Endometrial microvascular endothelial cells (primary cell): ENCODE measurements around the gene SYNE2. TPM values are rescaled to one million over a fixed set of nuclear protein-coding genes. Genes with fewer than 3 reads are reported as not detected.
"Not testable (repeated sequence)": the region's sequence is repeated elsewhere in the genome, so short reads cannot be mapped to it uniquely, and the experiment has no call there.

Source experiments
- in situ Hi-C: cut with HindIII; loops from 2 replicates; pipeline ENCODE4 v1.10.0; 2017; ENCODE audit warnings: low sequenced_read_pairs, low pct_unique_long_range_greater_than_20kb; ENCODE audit errors: inconsistent ontology term
- total RNA-seq: library from RNA; depleted of rRNA; stranded (reverse); fragments of >200 nt; gene quantifications from one replicate; pipeline ENCODE4 v1.2.3, GENCODE V29; 2015; ENCODE audit errors: inconsistent ontology term

Gene SYNE2
- total RNA-seq, 1 donor from 2014 or later, result 24.9 TPM

DNA sequence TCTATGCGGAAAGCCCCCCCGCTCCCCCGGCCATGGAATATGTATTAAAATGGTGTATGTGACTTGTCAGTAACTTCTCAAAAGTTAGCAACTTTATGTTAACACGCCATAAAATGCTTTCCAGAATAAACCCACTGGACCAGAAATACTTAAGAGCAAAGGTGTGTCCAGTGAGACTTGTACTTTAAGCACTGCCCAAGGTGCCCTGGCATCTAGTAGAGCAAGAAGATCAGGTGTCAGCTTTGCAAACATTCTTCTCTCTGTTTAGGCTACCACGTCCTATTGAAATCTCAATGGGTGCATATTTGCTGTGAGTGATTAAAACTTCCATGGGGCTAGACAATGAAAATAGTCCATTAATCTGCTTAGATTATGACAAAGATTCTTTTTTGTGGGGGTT, 240.1 kb downstream of the SYNE2 start:
- in situ Hi-C loops, result no loop called here

DNA sequence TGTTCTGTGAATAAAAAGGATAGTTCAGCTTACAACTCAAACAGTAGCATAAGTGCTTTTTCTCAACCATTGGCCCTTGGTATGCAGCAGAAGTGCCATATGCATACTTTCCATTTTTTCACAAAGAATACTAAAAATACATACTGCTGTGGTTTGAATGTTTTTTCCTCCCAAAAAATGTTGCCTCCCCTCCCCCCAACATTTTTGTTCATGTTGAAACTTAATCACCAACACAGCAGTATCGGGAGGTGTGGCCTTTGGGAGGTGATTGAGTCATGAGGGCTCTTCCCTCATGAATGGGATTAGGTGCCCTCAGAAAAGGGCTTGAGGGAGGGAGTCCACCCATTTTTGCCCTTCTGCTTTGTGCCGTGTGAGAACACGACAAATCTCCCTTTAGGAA, 242.8 kb downstream of the SYNE2 start:
- in situ Hi-C loops, result no loop called here

DNA sequence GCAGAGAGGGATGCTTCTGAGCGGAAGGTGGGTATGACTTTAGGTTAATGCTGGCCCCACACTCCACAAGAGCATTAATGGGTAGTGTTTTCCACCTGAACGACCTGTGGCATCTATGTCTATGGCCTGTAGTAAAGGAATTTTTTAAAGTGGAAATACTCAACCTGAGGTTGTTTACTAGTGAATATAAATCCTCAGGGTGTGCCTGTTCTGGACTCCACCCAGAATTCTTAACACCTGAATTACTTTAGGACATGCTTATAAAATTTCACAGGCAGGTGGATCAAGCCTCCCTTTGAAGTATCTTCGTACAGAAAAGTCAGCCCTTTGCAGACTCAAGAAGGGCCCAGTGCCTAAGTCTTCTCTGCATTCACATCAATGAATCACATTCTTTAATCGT, 245.3 kb downstream of the SYNE2 start:
- in situ Hi-C loops, result no loop called here

DNA sequence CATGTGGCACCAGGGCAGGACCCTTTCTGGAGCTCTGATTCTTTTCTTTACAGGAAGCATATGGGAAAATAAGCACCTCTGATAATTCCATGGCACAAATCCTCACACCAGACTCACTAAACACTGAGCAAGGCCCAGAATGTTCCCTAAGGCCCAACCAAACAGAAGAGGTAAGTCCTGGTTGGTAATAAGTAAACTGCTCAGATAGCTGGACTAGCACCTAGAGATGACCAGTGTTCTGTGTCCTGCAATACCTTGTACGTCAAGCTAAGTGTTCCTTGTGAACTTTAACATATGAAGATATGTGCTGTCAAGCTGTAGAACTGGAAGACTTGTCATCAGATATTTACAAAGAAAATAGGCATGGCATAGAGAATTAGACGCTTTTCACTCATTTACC, 254.6 kb downstream of the SYNE2 start:
- in situ Hi-C loops, result no loop called here

DNA sequence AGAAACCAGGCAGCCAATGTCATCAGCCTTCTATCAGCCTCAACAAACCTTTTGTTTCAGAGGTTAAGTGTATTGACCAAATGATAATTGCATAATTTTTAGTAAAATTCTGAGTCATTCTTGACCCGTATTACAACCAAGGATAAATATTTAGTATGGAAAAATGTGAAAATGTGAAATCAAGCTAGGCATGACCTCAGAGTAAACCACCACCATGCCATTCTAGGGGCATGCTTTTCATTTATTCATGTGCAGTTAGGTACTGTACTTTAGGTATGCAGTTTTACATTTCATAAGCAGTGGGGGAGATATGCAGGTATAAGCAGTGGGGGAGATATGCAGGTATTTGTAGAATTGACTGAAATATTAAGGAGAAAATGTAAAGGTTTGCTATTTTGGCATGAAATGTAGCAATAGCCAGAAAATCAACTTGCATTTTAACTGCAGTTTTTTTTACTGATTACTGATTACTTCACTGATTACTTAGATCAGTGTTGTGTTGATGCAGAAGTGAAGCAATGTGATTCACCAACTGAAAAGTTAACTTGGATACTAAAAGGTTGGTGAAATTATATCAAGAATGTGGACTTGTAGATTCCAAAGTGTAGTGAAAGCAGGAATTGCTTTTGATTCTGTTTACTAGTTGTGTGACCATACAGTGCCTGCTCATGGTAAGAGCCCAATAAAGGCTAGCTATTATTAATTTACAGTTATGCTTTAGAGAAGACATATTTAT, 257.2 kb downstream of the SYNE2 start:
- in situ Hi-C loops, result no loop called here

DNA sequence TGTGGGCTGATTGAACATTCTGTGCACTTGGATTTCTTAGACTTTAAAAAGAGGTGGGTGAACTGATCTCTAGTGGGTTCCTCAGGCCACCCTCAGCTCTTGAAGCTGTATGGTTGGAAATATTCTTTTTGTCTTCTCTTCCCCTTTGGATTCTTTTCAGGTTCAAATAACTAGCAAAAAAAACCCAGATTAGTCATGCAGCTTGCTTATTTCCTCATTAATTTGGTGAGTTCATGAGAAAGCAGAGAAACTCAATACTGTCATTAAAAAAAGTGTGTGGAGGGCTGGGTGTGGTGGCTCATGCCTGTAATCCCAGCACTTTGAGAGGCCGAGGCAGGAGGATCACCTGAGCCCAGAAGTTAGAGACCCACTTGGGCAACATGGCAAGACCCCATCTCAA, 258.0 kb downstream of the SYNE2 start:
- in situ Hi-C loops, result no loop called here

DNA sequence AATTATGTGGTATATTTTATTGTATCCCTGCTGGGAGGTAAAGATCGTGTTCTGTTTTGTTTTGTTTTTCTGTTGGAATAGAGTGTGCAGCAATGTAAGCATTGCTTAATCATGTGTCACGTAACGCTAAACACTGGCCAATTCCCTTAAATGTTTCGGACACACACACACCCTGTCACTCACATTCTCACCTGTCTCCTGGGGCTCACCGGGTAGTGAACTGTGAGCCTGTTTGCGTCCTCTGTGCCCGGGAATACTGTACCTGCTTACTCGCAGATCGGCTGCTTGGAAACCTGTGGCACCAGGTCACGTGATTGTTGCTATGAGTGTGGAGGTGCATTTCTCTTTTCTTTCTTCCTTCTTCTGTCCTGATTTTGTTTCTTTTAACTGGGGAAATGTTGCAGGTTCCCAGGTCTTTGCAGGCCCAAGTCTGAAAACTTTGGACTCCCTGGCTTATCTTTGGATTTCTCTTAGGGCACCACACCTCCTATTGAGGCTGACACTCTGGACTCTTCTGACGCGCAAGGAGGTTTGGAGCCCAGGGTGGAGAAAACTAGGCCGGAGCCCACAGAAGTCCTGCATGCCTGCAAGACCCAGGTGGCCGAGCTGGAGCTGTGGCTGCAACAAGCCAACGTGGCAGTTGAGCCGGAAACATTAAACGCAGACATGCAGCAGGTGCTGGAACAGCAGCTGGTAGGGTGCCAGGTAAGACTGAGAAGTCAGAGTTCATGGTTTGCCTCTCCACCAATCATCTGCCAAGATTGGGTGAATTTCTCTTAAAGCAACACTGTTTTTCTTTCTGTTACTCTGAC, 260.3 kb downstream of the SYNE2 start:
- in situ Hi-C loops, result no loop called here

DNA sequence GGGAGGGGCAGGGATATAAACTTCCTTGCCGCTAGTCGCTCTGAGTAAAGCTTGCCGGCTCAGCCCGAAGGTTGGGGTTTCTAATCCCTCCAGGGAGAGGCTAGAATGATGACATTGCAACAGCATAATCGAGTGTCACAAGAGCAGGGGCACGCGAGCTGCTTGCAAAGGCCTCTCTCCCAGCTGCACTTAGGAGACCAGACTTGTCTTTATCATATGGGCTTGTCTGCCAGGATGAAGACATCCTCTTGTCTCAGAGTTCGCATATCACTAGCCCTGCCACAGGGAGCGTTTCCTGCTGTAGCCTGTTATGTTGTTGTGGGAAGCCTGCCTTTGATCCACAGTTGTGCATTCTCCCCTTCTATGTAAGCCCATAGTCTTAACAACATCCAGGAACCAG, 261.4 kb downstream of the SYNE2 start:
- in situ Hi-C loops, result no loop called here

DNA sequence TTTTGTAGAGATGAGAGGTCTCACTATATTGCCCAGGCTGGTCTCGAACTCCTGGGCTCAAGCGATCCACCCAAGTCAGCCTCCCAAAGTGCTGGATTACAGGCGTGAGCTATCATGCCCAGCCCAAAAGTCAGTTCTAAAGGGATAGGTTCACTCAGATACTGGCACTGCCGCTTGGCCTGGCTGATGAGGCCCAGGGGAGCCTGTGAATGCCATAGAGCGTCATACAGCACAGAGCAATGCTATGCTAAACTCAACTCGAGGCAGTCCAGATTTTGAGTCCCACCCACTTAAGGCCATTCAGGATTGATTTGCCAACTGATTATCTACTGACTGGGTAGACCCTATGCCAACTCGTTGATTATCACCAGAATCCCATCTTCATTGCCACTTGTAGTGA, 262.0 kb downstream of the SYNE2 start:
- in situ Hi-C loops, result no loop called here

DNA sequence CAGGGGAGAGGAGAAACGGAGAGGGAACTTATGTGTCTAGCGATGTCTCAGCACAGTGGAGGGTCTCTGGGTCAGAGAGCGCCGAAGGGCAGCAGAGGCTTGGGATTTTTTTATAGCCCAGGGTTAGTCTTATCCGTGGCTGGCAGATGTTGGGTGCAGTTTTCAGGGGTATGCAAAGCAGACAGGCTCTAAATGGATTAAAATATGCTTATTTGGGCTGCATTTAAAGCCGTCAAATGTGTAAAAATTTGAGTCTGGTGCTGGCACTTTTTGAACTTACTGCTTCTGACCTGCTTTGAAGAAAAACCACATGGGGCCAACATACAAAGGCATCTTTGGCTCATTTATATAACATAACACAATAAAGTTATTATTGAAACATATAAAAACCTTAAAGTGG, 262.6 kb downstream of the SYNE2 start:
- in situ Hi-C loops, result no loop called here

DNA sequence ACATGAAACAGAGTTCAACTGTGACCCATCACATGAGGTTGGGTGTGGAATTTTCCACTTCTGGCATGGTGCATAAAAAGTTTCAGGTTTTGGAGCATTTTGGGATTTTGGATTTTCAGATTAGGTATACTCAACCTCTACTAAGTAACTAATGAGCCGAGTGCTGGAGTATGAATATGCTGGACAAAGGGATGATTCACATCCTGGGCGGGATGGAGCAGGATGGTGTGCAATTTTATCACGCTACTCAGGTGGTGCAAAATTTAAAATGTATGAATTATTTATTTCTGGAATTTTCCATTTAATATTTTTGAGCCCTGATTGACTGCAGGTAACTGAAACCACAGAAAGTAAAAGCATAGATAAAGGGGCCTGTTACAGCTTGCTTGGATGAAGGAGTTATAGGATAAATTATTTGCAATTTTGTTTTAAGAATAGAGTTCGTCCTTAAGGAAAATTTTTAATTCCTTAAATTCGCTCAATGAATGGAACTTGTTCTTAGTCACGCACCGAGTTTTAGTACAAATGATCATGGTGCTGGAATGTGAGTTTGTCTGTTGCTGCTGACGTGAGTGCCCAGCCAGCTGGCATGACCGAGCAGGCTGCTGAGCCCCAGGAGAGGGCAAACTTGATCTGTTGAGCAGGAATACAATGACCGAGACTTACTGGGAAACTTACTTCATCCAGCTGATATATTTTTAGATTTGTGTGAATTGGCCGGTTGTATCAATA, 265.0 kb downstream of the SYNE2 start:
- in situ Hi-C loops, result no loop called here

DNA sequence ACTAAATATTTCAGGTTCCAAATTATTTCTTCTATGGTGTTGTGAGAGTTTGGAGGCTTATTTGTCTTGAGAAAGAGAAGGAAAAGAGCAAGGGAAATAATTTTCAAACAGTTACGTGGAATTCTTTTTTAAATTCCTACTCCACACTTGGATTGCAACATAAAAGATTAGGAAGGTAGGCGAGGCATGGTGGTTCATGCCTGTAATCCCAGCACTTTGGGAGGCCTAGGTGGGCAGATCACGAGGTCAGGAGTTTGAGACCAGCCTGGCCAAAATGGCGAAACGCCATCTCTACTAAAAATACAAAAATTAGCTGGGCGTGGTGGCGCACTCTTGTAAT, 265.6 kb downstream of the SYNE2 start:
- in situ Hi-C loops, result not testable (repeated sequence)

DNA sequence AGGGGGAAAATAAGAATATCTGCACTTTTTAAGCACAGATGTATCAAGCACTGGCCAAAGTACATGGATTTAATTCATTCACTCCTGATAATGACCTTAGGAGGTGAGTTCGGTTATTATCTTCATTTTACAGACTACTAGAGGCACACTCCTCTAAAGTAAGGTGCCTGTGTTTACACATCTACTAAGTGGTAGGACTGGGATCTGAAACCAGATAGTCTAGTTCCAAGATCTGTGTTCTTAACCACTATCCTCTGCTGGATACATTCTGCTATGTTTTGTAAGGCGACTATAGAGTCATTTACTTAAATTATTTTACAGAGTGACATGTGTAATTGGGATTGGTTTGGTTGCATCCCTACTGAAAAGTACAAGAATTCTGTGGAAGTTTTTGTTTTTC, 266.1 kb downstream of the SYNE2 start:
- in situ Hi-C loops, result no loop called here

DNA sequence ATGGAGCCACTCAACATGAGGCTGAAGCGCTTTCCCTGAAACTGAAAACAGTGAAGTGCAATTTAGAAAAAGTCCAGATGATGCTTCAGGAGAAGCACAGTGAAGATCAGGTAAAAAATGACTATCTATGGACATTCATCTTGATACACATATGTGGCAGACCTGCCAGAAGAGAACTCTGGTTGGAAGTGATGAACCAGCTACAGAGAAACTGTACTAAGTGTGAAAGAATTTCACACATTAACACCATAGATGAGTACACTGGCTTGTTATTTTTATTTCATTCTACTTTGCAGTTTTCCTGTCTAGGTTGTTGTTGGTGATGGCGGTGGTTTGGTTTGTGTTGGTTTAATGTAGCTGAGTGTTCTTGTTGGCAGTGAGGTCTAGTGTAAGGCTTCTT, 266.7 kb downstream of the SYNE2 start:
- in situ Hi-C loops, result no loop called here

DNA sequence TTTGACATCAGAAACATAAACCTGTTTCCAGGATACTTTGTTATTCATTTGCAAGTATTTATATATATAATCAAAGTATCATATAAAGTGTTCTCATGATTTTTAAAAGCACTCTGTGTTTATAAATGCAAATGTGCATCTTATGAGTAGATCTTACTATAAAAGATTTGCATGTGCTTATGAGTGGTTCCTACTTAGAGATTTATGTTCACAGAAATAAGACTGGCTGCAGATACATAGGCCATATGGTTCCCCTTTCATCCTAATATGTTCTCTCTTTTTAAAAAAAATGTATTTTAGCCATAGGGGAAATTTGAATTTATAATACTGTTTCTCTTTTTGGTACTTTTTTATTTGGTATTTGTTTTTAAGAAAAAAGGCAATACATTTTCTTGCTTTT, 267.2 kb downstream of the SYNE2 start:
- in situ Hi-C loops, result no loop called here

DNA sequence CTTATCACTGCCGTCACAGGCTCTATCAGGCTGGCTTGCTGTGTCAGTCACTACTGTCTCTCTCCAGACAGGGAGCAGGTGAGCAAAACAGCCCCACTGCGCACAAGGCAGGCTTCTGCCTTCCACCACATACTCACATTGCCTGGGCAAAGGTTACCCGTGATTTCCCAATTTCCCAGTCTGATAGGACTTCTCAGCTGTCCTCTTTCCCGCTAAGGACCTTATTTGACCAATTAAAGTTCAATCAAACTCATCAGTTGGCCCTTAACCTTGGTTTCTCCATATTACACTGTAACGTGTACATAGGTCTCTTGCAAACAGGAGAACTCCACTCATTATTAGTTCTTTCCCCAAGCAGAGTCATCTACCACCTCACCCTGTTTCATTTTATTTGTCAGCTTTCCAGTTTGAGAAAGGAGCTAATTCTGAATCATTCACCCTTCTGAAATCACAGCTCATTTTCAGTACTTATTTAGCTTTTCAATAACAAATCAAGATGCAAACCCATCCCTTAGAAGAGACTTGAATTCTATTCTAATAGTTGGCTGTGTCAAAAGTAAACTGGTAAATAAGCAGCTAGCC, 270.5 kb downstream of the SYNE2 start:
- in situ Hi-C loops, result no loop called here

DNA sequence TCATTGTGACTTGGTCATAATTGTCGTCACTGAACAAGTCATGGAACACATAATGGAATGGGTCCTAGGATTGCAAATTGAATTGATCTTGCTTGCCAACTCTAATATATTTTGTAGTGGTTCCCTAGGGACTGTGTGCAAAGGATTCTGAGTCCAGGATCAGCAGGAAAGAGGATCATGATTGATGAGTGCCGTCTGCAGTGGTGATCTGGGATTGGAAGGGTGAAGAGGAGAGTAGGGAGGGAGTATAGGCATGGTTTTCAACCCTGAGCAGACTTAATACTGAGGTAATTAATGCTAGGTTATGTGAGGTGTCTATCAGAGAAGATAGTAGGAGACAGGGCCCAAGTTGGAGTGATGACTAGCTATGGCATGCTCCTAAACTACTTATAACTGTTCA, 272.5 kb downstream of the SYNE2 start:
- in situ Hi-C loops, result no loop called here

DNA sequence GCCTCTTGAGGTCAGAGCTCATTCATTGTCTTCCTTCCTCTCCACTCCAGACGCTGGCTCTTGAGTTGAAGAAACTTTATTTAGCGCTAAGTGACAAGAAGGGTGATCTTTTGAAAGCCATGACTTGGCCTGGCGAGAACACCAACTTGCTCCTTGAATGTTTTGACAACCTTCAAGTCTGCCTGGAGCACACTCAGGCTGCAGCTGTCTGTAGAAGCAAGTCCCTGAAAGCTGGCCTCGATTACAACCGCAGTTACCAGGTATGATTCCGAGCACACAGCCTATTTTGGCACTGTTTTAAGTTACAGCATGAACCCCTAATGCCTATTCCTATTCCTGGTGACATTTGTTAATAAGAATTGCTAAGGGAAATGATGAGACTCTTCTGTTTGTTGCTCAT, 273.7 kb downstream of the SYNE2 start:
- in situ Hi-C loops, result no loop called here

DNA sequence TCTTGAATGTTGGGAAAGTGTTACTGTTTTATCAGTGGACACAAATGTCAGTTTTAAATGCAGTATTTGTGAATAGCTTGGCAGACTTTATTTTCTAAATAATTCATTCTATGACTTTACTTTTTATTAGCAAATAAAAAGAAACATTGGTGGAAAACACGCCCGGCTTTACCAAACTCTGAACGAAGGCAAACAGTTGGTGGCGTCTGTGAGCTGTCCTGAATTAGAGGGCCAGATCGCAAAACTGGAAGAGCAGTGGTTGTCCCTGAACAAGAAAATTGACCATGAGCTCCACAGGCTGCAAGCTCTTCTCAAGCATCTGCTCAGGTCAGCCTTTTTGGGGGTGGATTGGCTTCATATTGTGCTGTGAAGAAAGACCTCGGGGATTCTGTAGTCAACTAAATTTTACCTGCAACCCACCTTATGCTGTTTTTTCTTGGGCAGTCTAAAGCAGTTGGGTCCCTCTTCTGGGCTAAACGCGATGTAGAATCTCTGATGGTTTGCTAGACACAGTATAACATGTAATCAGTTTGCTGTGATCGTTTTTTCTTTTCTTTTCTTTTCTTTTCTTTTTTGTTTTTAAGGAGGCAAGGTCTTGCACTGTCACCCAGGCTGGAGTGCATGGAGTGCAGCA, 285.0 kb downstream of the SYNE2 start:
- in situ Hi-C loops, result no loop called here
